D721Med (cell line): ENCODE measurements around the gene C1orf35.

ENCODE experiments used
- DNase-seq: peaks from one replicate; pipeline ENCODE4 v3.0.0; 2011; ENCODE audit warnings: low spot score; ENCODE audit not compliant: insufficient read length
- FAIRE-seq: peaks from 2 replicates; lab custom pipeline; 2011; peaks lifted over from hg19 to GRCh38; lab: Jason Lieb, UNC
- TF ChIP-seq, protein P1 (sequence below): IDR thresholded peaks from 2 replicates; pipeline ENCODE4 v1.5.1; 2012; ENCODE audit warnings: mild to moderate bottlenecking, control low read depth; ENCODE audit not compliant: insufficient read depth; ENCODE audit errors: missing control alignments

C1orf35 gene

DNA sequence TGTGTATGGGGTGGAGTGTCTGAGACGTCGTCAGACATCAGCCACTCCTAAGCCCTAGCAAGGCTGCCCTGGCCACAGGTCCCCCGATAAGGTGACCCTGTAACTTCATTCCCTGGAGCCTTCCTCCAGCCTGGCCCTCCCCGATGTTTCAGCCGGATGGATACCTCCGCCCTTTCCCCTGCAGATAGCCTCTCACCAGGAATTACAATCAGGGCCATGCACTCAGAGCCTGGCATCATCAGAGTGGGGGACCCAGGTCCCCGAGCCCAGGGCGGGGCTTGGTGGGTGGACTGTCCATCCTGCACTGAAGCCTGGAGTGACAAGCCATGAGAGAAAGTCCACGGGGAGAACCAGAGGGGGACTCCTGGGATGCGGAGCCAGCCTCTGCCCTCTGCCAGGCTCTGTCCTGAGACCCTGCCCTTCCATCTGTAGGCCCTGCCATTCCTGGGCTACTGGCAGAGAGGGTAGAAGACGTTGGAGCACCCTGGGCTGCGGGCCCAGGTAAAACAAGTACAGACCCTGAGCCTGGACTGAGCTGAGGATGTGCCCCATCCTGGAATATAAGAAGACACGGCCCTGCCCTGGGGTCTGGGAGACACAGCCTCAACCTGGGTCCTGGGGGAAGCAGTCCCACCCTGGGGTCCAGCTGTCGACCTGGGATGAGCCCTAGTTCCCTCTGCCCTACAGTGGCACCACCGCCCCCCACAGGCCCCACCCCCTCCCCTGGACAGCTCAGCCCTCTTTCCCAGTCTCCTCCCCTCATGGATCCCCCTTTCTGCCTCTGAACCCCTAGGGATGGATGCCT, 37.4 kb downstream of the C1orf35 start:
- TF ChIP-seq, protein P1, sequence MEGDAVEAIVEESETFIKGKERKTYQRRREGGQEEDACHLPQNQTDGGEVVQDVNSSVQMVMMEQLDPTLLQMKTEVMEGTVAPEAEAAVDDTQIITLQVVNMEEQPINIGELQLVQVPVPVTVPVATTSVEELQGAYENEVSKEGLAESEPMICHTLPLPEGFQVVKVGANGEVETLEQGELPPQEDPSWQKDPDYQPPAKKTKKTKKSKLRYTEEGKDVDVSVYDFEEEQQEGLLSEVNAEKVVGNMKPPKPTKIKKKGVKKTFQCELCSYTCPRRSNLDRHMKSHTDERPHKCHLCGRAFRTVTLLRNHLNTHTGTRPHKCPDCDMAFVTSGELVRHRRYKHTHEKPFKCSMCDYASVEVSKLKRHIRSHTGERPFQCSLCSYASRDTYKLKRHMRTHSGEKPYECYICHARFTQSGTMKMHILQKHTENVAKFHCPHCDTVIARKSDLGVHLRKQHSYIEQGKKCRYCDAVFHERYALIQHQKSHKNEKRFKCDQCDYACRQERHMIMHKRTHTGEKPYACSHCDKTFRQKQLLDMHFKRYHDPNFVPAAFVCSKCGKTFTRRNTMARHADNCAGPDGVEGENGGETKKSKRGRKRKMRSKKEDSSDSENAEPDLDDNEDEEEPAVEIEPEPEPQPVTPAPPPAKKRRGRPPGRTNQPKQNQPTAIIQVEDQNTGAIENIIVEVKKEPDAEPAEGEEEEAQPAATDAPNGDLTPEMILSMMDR, result no peak

DNA sequence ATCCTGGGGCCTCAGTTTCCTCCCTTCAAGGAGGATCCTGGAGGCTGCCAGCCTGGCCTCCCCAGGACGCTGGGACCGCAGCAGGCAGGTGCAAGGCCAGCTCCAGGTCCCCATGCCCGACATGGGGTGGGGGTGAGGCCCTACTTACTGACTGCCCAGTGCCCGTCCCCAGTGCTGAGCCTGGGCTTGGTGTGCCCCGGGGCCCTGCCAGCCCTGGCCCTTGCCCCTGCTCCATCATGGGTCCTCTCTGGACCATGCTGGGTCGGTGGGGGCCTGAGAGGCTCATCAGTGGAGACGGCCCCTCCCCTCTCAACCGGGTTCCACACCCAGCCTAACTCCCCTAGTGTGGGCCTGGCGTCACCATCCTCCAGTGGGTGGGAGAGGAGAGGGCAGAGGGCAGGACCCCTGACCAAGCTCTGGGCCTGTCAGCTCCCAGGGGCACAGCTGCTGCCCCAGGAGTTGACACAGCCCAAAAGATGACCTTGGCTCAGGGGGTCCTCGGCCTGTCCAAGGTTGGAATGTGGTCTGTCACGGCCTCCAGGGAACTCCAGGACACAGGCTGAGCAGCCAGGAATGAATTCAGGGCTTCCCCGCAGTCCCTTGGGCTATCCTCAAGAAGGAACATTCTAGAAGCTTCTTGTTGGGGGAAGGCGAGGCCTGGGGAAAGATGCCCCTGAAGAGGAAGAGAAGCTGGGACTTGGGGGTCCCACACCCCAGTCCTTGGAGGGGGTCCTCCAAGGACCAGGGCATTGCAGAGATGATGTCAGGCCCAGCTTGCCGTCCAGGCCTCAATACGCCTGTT, 38.2 kb downstream of the C1orf35 start:
- TF ChIP-seq, protein P1, result no peak
- no peak for DNase-seq
- no peak for FAIRE-seq

More for the DNA sequence above, 37.4 kb downstream of the C1orf35 start:
- FAIRE-seq (no peak), DNase-seq (no peak)

DNA sequence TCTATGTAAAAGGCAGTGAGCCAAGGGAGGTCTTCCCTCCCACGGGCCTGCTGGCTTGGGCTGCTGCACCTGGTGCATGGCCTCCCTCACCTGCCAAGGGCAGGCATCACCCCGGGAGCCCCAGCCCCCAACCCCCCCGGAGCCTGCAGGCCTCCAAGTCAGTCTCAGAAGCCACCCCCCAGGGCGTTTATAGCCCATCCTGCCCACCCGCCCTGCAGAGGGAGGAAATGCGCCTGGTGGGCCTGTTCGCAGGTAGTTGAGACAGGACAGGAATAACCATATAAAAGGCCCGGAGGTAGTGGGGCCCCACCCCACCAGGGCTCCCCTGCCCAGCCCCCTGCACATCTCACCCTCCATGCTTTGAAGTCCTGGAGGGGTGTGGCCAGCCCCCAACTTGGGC, 38.8 kb downstream of the C1orf35 start:
- no peak for DNase-seq
- no peak for FAIRE-seq
- TF ChIP-seq, protein P1, result no peak

DNA sequence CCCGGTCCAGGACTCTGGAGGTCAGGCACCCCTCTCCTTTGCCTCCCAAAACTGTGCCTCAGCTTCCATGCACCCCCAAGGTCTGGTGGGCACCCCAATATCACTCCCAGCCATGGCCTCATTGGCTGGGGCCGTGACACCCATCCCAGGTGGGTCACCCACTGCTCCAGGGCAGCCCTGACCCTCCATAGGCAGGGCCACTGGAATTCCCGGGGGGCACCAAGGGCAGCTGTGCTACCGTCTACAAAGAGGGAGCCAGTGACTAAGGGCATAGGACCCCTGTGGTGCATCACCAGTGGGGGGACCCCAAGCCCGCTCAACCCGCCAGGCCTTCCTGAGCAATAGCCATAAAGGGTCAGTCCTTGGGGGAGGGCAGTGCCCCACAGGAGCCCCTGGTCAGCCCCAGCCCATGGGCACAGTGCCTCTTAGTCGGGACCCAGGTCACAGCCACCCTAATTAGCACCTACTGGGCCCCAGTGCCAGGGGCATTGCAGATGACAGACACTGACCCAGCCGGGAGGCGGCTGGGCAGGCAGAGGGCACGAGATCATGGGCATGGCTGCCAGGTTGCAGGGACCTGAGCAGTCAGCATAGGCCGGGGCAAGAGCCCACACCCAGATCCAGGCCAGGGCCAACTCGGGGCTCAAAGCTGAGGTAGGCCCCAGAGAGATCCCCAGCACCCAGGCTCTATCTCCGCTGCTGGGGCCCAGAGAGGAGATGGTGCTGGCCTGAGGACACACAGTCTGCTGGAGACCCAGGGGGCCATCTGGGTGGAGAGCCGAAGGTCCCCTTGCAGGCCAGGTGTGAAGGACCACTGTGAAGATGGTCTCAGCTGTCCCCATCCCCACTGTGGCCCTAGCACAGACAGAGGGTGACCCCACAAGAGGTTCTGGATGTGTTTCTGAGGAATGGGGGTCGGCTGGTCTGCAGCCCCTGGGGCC, 39.6 kb downstream of the C1orf35 start:
- FAIRE-seq, result no peak
- DNase-seq, result no peak
- TF ChIP-seq, protein P1, result no peak

DNA sequence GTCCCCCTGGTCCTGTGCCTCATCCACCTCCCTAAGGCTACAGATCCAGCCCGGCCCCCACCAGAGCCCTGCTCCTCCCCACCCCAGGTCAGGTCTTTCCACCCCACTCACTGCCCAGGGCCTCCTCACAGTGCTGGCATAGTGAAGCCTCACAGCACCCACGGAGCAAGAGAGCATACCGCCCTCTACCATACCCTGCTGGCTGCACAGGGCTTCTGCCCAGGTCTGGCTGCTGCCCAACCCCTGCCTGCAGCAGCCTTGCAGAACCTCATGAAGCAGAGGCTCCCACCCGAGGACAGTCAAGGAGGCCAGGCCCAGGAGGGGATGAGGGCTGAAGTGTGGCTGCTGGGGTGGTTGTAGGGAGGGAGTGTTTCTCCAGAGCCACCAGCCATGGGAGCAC, 40.3 kb downstream of the C1orf35 start:
- FAIRE-seq (no peak), DNase-seq (no peak)
- TF ChIP-seq, protein P1, result no peak

DNA sequence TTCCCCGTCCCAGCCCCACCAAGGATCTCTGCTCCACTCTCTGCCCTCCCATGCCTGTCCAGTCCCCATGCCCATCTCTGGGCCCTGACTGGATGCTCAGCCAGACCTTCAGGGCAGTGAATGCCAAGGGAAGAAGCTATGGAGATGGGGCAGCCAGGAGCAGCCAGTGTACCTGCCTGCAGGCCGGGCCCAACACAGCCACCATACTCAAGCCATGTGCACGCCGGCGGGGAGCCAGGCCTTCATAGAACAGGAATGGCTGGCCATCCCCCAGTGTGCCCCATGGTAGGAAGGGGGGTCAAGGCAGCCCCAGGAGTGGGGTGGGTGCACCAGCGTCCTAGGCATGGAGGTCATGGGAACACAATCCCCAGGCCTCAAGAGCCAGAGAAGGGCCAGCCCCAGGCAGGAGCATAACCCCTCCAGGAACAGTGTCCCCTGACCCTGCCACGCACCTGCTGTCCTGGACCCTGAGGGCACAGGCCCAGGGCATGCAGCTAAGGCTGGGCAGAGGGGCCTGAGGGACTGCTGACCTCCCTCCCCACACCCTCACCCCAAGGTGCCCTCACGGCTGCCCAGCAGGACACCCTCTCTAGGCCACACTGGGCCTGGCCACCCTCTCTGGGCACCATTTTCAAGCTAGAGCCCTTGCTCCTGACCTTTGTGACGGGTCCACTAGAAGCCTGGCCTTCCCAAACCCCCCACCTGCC, 40.9 kb downstream of the C1orf35 start:
- FAIRE-seq (no peak), DNase-seq (no peak)
- TF ChIP-seq, protein P1, result no peak
